HG03196 (cell line): ENCODE data around the gene OTX1.
A peak's percentile ranks its signal among the peaks of the same experiment; 100 is the strongest.
"Not testable (repeated sequence)": the region's sequence is repeated elsewhere in the genome, so short reads cannot be mapped to it uniquely, and the experiment has no call there.

Experiments used
- ATAC-seq: cut with Tn5 transposase; IDR thresholded peaks from one replicate; pipeline ENCODE4 v1.9.1; 2021; ENCODE audit not compliant: unreplicated experiment

OTX1 gene

DNA sequence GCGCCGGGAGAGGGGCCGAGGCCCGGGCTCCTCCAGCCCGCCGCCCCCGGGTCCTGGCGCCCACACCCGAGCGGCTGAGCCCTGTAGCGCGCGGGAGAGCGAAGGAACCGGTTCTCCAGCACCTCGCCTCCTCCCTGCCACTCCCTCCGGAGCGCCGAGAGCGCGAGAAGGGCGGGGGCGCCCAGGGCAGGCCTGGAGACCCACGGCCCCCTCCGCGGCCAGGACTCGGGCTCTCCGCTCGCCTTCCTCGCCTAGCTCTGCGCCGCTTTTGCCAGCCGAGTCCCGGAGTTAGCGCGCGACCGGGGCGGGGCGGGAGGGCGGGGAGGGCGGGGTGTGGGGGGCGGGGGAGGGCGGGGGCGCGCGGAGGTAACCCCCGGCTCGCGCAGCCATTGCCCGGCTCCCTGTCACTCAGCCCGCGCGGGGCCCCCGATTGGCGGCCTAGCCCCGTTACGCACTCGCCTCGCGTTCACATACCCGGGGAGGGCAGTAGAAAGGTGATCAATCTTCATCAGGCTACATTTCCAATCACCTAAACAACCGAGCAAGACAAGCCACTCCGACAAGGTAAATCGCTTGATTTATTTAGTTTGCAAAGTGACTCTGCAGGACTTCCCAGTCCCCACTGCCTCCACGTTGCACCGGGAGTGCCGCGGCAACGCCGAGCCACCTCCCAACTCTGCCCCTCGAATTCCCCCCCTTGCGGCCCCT lies at the start of gene OTX1:
Gene OTX1, plus strand, starts transcription at position 497 of the 708 bp plus-strand sequence. CDS start 2,161 bp downstream, outside the sequence.
- ATAC-seq = peak; percentile 71

DNA sequence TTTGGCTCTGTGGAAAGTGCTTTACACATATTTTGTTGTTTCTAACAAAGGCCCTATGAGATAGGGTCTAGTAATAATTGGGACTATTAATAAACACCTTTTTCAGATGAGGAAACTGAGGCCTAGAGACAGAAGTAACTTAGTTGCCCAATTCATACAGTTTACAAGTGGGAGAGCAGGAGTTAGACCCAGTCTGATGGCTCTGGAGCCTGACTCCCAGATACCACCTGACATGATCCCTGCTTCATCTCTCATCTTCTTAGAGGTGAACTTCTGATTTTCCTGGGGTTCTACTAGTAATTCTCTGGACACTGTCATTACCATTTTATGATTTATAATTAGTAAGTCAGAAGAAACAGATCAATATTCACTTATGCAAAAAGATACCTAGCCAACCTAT lies 49.1 kb upstream of the OTX1 start:
- no peak for ATAC-seq

- ATAC-seq = no peak
Measured at GRCh38 chr2:63003351-63003750, 47.3 kb upstream of the OTX1 start.

- no peak for ATAC-seq
Measured at GRCh38 chr2:63007813-63008458, 42.7 kb upstream of the OTX1 start.

DNA sequence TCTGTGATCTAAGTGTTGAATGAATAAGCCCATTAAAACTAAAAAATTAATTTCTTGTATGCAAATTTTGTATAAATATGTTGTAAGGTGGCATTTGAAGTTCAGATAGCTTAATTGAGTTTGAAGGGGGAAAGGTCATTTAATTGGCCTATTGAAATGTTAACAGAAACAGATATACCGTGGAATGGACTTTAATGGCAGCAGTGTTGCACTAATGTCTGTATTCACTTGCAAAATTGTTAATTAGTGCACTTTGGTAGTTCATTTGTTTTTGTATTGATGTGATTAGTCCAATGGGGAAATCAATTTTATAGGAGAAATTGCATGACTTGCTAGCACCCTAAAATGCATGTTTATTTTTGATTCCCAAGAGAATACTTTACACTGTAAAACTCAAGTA lies 41.8 kb upstream of the OTX1 start:
- ATAC-seq = no peak

DNA sequence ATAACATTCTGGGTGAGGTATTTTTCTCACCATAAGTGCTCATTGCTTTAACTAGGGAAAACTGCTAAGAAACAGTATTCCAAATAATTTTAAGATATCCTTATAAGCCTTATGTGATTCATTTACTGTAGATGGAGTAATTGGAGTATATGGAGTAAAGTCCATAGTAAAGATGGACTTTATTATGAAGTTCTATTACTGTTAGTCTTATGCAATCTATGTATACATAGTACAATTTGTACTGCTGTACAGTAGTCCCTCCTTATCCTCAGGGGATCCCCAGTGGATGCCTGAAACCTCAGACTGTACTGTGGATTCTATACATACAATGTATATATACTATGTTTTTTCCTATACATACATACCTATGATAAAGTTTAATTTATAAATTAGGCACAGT lies 41.1 kb upstream of the OTX1 start:
- no peak for ATAC-seq

DNA sequence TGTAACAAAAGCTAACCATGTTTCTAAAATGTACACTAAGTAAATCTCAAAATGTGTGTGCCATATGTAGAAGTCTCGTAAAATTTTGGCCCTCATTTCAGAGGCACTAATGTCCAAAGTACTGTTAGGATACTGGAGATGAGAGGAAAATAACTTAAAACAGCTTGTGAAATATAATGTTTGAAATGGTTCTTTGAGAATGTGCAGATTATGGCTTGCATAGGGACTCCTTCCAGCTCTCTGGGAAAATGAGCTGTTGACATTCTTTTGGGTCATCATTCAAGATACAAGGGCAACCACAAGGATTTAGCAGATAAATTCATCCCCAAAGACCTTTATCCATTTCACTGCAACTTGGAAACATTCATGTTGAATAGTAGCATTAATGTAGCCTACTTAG lies 38.1 kb upstream of the OTX1 start:
- ATAC-seq = no peak

DNA sequence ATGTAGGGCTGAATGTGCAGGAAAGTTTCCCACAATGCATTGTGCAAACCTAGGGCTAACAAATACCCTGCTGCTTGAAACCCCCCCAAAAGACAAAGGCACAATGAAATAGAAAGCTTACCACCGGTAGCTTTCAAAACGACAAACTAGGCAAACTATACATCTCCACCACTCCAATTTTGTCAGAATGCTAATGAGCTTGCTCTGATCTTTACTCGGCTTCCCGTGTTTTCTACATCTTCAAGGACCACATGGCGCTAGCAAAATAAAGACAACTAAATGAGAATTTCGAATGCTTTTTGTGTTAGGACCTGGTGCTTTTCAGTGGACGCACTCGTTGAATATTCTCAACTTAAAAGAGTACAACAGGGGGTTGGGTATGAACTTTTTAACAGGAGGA lies 37.2 kb upstream of the OTX1 start:
- ATAC-seq = no peak

- ATAC-seq = no peak
Measured at GRCh38 chr2:63015389-63015788, 35.2 kb upstream of the OTX1 start.

DNA sequence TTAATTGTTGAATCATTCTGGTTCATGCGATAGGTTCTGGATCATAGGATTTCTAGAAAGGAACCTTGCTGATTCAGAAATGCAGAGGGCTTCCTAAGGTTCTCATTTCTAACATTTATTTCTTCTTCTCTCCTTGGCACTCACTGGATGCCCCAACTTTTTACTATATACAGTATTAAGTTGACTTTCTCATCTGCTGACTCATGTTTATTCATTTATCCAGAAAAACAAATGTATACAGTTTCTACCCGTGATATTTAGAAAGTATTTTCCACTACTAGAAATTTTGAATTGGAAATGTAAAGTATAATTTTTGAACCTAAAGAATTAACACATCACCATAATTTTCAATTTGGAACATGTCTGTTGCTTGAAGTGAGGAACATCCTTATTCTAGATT lies 32.2 kb upstream of the OTX1 start:
- ATAC-seq = no peak

DNA sequence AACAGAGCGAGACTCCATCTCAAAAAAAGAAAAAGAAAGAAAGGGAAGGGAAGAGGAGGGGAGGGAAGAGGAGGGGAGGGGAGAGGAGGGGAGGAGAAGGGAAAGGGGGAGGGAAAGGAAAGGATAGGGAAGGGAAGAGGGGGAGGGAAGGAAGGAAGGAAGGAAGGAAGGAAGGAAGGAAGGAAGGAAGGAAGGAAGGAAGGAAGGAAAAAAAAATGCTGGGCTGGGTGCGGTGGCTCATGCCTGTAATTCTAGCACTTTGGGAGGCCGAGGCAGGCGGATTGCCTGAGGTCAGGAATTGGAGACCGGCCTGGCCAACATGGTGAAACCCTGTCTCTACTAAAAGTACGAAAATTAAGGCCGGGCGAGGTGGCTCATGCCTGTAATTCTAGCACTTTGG lies 30.9 kb upstream of the OTX1 start:
- ATAC-seq = not testable (repeated sequence)

DNA sequence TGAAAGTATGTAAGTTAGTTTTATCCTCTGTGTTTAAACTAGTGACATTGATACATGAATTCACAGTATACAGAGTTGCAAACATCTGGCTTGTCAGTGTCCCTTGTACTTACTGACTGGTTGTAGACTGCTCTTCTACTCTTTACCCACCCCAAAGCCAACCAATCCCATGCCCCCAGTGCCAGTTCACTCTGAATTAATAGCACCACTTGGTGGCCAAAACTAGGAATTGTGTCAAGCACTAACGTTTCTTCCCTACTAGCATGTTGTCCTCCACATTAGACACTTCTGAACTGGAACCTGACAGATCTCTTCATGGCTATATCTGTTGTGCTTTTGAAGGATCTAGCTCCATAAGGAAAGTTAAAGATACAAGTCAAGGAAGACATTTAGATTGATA lies 27.2 kb upstream of the OTX1 start:
- ATAC-seq = no peak

DNA sequence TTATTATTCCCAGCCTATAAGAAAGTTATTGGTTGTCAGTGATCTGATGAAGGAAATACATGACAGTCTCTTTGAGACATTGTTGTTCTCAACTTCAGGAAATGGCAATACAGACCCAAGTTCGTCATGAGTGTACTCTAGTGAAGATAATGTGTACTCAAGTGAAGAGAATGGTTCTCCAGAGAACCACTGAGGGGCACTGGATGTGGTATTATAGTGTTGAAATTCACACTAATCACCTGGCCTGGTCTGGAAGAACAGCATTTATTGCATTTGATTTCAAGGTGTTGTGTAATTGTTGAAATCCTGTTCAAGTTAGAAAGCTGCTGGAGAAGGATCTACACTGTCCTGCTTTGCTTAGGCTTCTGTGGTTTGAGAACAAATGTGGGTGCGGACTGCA lies 23.4 kb upstream of the OTX1 start:
- ATAC-seq = no peak

DNA sequence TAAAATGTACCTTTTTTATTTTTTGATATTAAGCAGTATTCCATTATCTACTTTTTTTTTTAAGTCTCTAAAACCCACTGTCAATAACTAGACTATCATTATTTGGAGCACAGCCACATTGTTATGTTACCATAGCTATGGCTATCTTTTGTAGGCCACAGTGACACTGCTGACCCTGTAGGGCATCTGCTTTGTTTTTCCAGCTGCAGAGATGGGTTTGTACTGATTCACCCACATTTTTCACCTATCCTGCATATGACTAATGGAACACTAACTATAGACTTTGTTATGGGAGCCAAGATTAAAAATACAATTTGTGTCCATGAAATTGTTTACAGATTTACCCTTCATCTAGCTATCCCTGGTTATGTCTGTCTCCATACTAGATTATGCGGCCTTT lies 21.6 kb upstream of the OTX1 start:
- ATAC-seq = no peak

DNA sequence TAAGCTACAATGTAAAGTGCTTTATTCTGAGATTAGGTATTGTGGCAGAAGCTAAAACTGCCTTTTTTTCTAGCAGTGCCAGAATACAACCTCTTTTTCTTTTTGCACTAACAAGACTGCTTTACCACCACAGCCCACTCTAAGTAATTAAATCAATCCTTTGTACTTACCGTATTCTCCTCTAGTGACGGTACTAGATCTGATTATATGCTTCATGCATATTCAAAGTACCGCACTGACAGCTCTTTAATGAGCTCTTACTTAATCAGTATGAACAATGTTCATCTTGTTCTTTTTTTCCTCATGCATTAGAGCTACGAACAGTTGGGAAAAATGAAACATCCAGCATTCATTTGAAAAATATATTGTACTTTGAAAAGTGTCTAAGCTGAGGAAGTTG lies 16.1 kb upstream of the OTX1 start:
- ATAC-seq = no peak

- ATAC-seq = no peak
Measured at GRCh38 chr2:63035169-63035568, 15.5 kb upstream of the OTX1 start.

- no peak for ATAC-seq
Measured at GRCh38 chr2:63035660-63036059, 15.0 kb upstream of the OTX1 start.

- ATAC-seq = no peak
Measured at GRCh38 chr2:63038034-63038433, 12.6 kb upstream of the OTX1 start.

- no peak for ATAC-seq
Measured at GRCh38 chr2:63040586-63040985, 10.0 kb upstream of the OTX1 start.

DNA sequence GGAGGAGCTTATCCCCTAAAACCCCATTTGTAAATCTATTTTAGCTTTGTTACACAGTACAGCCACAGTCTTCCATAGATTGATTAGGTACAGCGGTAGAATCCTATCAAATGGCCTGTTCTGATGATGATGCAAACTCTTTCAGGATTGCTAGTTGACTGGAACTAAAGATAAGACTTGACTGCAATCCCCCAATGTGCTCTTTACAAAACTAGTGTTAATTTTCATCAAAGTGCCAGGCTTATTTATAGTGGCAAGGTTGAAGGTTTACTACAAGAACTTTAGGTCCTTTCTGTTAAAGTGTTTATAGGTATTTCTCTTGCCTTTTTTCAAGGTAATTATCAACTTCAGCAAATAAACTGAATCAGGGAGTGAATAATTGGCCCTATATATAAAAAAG lies 9.0 kb upstream of the OTX1 start:
- no peak for ATAC-seq

- no peak for ATAC-seq
Measured at GRCh38 chr2:63044362-63045327, 6.0 kb upstream of the OTX1 start.

GRCh38 chr2:63046552-63046951 lies 4.1 kb upstream of the OTX1 start:
- no peak for ATAC-seq
